Stimulated activated CD8-positive, alpha-beta memory T cell treated with anti-CD3 and anti-CD28 coated beads, Interleukin-7, amount 100 ng/mL, for 24 hours (primary cell): ENCODE measurements around the gene LAIR2.
"Not testable (repeated sequence)": the region's sequence is repeated elsewhere in the genome, so short reads cannot be mapped to it uniquely, and the experiment has no call there.

Experiments
- DNase-seq: peaks from one replicate; pipeline ENCODE4 v3.0.0-alpha.2; 2020; ENCODE audit warnings: low read depth

LAIR2 gene

GRCh38 chr19:54464630-54465425 is 37.8 kb upstream of the LAIR2 start:
- DNase-seq = peak; percentile 69

GRCh38 chr19:54465426-54466109 is 37.1 kb upstream of the LAIR2 start:
- no peak for DNase-seq

GRCh38 chr19:54466110-54466480 is 36.5 kb upstream of the LAIR2 start:
- DNase-seq = not testable (repeated sequence)

GRCh38 chr19:54469496-54469934 is 33.1 kb upstream of the LAIR2 start:
- DNase-seq = no peak

- no peak for DNase-seq
These were observed 32.2 kb upstream of the LAIR2 start for GRCh38 chr19:54470276-54470887.

GRCh38 chr19:54470991-54471782 is 31.4 kb upstream of the LAIR2 start:
- no peak for DNase-seq

GRCh38 chr19:54473071-54473891 is 29.4 kb upstream of the LAIR2 start, which contains the start of gene CDC42EP5:
Gene CDC42EP5, minus strand, starts transcription at chr19:54473296. Its CDS starts 7,749 bp downstream, at chr19:54465547.
- no peak for DNase-seq

- DNase-seq = no peak
These were observed 28.7 kb upstream of the LAIR2 start for GRCh38 chr19:54473892-54474372.

GRCh38 chr19:54475706-54476105 is 26.9 kb upstream of the LAIR2 start:
- no peak for DNase-seq

GRCh38 chr19:54477650-54478049 is 25.0 kb upstream of the LAIR2 start:
- no peak for DNase-seq

- no peak for DNase-seq
These were observed 23.9 kb upstream of the LAIR2 start for GRCh38 chr19:54478677-54479266.

- DNase-seq = no peak
These were observed 22.6 kb upstream of the LAIR2 start for GRCh38 chr19:54480051-54480450.

- DNase-seq = no peak
These were observed 21.2 kb upstream of the LAIR2 start for GRCh38 chr19:54481326-54481930.

GRCh38 chr19:54482889-54483288 is 19.7 kb upstream of the LAIR2 start:
- DNase-seq = no peak

GRCh38 chr19:54484451-54484850 is 18.2 kb upstream of the LAIR2 start:
- DNase-seq = no peak

GRCh38 chr19:54485851-54486250 is 16.8 kb upstream of the LAIR2 start:
- DNase-seq = no peak

- no peak for DNase-seq
These were observed 13.3 kb upstream of the LAIR2 start for GRCh38 chr19:54489341-54489740.

- DNase-seq = no peak
These were observed 12.9 kb upstream of the LAIR2 start for GRCh38 chr19:54489766-54490165.

GRCh38 chr19:54492568-54492967 is 10.1 kb upstream of the LAIR2 start:
- DNase-seq = no peak

GRCh38 chr19:54493056-54493455 is 9.6 kb upstream of the LAIR2 start:
- DNase-seq = not testable (repeated sequence)
